H1 (cell line): Measurements from ENCODE around the gene BRICD5.

Source experiments
- GTF2F1 ChIP-seq: IDR thresholded peaks from 2 replicates; pipeline ENCODE4 v1.6.1; 2012; ENCODE audit warnings: low read depth, low read length, improper control_type of control experiment, borderline replicate concordance
- POU5F1 ChIP-seq: IDR thresholded peaks from 2 replicates; pipeline ENCODE4 v1.6.1; 2011; ENCODE audit warnings: low read depth, mild to moderate bottlenecking, low read length, moderate library complexity
- RAD21 ChIP-seq, 2 experiments: IDR thresholded peaks in 1 of 2; conservative IDR thresholded peaks in 1 of 2; 2 replicates each; pipeline ENCODE4 v1.6.1; 2011; ENCODE audit warnings: low read depth in 2 of 2, low read length in 2 of 2, improper control_type of control experiment in 1 of 2, inconsistent platforms in 1 of 2, mild to moderate bottlenecking in 1 of 2, moderate library complexity in 1 of 2
- RBBP5 ChIP-seq: IDR thresholded peaks from 2 replicates; pipeline ENCODE4 v1.7.1; 2012; ENCODE audit warnings: low read depth, mild to moderate bottlenecking, inconsistent platforms, low read length, moderate library complexity, borderline replicate concordance
- SP2 ChIP-seq: IDR thresholded peaks from 2 replicates; pipeline ENCODE4 v1.6.1; 2012; ENCODE audit warnings: mild to moderate bottlenecking, low read length, inconsistent platforms
- TF ChIP-seq, protein P1 (sequence below), 3 experiments: IDR thresholded peaks; 1 replicate in 2 of 3; 2 replicates in 1 of 3; pipeline versions ENCODE4 v1.5.1 to v1.6.1; 2011; ENCODE audit warnings: low read length in 3 of 3, mild to moderate bottlenecking in 3 of 3, inconsistent platforms in 2 of 3, low read depth in 1 of 3, moderate library complexity in 1 of 3; ENCODE audit not compliant: insufficient read depth in 1 of 3; ENCODE audit errors: control extremely low read depth in 1 of 3
- TF ChIP-seq, protein P2 (sequence below): IDR thresholded peaks from 2 replicates; pipeline ENCODE4 v1.6.1; 2012; ENCODE audit warnings: inconsistent platforms

DNA sequence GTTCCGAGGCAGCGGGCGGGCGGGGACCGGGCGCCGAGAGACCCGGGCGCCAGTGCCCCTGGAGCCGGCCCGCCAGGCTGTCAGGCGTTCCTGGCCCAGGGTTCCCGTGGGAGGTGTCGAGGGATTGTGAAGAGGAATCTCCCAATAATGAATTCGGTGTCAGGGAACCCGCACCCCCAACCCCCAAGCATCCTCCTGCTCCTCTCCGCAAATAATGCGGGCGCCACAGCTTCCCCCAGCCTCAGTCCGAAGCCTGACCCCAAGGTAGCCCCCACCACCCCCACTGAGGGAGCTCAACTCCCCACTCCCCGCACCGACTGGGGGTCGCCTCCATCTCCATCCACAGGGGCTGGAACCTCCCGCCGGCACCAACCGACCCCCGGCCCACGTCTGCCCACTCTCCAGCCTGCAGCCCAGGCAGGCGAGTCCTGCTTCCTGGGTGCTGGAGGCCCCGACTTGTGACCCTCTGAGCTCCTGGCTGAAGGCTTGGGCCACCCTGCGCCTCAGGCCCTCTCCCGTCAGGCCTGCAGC lies 13.6 kb downstream of the BRICD5 start:
- TF ChIP-seq, protein P1, sequence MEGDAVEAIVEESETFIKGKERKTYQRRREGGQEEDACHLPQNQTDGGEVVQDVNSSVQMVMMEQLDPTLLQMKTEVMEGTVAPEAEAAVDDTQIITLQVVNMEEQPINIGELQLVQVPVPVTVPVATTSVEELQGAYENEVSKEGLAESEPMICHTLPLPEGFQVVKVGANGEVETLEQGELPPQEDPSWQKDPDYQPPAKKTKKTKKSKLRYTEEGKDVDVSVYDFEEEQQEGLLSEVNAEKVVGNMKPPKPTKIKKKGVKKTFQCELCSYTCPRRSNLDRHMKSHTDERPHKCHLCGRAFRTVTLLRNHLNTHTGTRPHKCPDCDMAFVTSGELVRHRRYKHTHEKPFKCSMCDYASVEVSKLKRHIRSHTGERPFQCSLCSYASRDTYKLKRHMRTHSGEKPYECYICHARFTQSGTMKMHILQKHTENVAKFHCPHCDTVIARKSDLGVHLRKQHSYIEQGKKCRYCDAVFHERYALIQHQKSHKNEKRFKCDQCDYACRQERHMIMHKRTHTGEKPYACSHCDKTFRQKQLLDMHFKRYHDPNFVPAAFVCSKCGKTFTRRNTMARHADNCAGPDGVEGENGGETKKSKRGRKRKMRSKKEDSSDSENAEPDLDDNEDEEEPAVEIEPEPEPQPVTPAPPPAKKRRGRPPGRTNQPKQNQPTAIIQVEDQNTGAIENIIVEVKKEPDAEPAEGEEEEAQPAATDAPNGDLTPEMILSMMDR (IDR thresholded peaks at IDR 0.05; ENCODE audit: control extremely low read depth in 1 of 3, insufficient read depth in 1 of 3, low read depth in 1 of 3, low read length in 3 of 3), result no peak
- no peak for TF ChIP-seq RAD21 (IDR thresholded peaks at IDR 0.05 in 1 of 2, conservative IDR thresholded peaks at IDR 0.05 in 1 of 2; ENCODE audit: low read depth in 2 of 2, low read length in 2 of 2)
- no peak for TF ChIP-seq RBBP5
- TF ChIP-seq, protein P2, sequence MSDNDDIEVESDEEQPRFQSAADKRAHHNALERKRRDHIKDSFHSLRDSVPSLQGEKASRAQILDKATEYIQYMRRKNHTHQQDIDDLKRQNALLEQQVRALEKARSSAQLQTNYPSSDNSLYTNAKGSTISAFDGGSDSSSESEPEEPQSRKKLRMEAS, result no peak
- TF ChIP-seq SP2, result no peak
- no peak for TF ChIP-seq GTF2F1
- no peak for TF ChIP-seq POU5F1
